ENCODE data around the gene SPACA4. TPM values are rescaled to one million over a fixed set of nuclear protein-coding genes. Genes with fewer than 3 reads are reported as not detected.
A peak's percentile ranks its signal among the peaks of the same experiment; 100 is the strongest.

Gene SPACA4
- total and polyA plus RNA-seq, 9 of the 15 experiments (the other 6 are each of a cell fraction or from before 2014, with no cell fraction given): not detected

GRCh38 chr19:48619692-48620585 is 13.4 kb downstream of the SPACA4 start (continued):
- TF ChIP-seq ZNF766 (CRISPR knock-in tag; conservative IDR thresholded peaks at IDR 0.05) (no peak), ZNF695 (CRISPR knock-in tag; IDR thresholded peaks at IDR 0.05) (no peak), HCFC1 (IDR thresholded peaks at IDR 0.05; ENCODE audit: low read depth, low read length) (no peak), KLF1 (tag; IDR thresholded peaks at IDR 0.05) (no peak), TAF7 (tag; IDR thresholded peaks at IDR 0.05) (no peak), SREBF1 (IDR thresholded peaks at IDR 0.05; ENCODE audit: borderline replicate concordance, low read depth, low read length) (no peak), ERF (CRISPR knock-in tag; IDR thresholded peaks at IDR 0.05) (0 out of 2 replicates have a peak, but pooled peaks have one; percentile 38), KLF13 (tag; IDR thresholded peaks at IDR 0.05; ENCODE audit: borderline replicate concordance, low read depth) (no peak), NFIC (IDR thresholded peaks at IDR 0.05) (0 out of 2 replicates have a peak, but pooled peaks have one; percentile 3), SMAD1 (IDR thresholded peaks at IDR 0.05; ENCODE audit: low read depth, low read length, partially characterized antibody) (no peak), NELFE (IDR thresholded peaks at IDR 0.05; ENCODE audit: insufficient read depth, insufficient read length) (no peak), FIP1L1 (IDR thresholded peaks at IDR 0.05; ENCODE audit: low read depth, low read length, poor library complexity, severe bottlenecking) (no peak), NFRKB (IDR thresholded peaks at IDR 0.05; ENCODE audit: low read depth) (peak; percentile 14; the same call in 1 of the 2 replicates), DEAF1 (CRISPR knock-in tag; IDR thresholded peaks at IDR 0.05) (peak; percentile 63)
- TF ChIP-seq, protein P1, sequence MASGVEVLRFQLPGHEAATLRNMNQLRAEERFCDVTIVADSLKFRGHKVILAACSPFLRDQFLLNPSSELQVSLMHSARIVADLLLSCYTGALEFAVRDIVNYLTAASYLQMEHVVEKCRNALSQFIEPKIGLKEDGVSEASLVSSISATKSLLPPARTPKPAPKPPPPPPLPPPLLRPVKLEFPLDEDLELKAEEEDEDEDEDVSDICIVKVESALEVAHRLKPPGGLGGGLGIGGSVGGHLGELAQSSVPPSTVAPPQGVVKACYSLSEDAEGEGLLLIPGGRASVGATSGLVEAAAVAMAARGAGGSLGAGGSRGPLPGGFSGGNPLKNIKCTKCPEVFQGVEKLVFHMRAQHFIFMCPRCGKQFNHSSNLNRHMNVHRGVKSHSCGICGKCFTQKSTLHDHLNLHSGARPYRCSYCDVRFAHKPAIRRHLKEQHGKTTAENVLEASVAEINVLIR (CRISPR knock-in tag; IDR thresholded peaks at IDR 0.05): no peak
- TF ChIP-seq, protein P2, sequence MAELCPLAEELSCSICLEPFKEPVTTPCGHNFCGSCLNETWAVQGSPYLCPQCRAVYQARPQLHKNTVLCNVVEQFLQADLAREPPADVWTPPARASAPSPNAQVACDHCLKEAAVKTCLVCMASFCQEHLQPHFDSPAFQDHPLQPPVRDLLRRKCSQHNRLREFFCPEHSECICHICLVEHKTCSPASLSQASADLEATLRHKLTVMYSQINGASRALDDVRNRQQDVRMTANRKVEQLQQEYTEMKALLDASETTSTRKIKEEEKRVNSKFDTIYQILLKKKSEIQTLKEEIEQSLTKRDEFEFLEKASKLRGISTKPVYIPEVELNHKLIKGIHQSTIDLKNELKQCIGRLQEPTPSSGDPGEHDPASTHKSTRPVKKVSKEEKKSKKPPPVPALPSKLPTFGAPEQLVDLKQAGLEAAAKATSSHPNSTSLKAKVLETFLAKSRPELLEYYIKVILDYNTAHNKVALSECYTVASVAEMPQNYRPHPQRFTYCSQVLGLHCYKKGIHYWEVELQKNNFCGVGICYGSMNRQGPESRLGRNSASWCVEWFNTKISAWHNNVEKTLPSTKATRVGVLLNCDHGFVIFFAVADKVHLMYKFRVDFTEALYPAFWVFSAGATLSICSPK (IDR thresholded peaks at IDR 0.05; ENCODE audit: borderline replicate concordance): no peak
- TF ChIP-seq, protein P3, sequence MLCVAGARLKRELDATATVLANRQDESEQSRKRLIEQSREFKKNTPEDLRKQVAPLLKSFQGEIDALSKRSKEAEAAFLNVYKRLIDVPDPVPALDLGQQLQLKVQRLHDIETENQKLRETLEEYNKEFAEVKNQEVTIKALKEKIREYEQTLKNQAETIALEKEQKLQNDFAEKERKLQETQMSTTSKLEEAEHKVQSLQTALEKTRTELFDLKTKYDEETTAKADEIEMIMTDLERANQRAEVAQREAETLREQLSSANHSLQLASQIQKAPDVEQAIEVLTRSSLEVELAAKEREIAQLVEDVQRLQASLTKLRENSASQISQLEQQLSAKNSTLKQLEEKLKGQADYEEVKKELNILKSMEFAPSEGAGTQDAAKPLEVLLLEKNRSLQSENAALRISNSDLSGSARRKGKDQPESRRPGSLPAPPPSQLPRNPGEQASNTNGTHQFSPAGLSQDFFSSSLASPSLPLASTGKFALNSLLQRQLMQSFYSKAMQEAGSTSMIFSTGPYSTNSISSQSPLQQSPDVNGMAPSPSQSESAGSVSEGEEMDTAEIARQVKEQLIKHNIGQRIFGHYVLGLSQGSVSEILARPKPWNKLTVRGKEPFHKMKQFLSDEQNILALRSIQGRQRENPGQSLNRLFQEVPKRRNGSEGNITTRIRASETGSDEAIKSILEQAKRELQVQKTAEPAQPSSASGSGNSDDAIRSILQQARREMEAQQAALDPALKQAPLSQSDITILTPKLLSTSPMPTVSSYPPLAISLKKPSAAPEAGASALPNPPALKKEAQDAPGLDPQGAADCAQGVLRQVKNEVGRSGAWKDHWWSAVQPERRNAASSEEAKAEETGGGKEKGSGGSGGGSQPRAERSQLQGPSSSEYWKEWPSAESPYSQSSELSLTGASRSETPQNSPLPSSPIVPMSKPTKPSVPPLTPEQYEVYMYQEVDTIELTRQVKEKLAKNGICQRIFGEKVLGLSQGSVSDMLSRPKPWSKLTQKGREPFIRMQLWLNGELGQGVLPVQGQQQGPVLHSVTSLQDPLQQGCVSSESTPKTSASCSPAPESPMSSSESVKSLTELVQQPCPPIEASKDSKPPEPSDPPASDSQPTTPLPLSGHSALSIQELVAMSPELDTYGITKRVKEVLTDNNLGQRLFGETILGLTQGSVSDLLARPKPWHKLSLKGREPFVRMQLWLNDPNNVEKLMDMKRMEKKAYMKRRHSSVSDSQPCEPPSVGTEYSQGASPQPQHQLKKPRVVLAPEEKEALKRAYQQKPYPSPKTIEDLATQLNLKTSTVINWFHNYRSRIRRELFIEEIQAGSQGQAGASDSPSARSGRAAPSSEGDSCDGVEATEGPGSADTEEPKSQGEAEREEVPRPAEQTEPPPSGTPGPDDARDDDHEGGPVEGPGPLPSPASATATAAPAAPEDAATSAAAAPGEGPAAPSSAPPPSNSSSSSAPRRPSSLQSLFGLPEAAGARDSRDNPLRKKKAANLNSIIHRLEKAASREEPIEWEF (CRISPR knock-in tag; IDR thresholded peaks at IDR 0.05): no peak
